ENCODE data around the gene AGMO. TPM values are rescaled to one million over a fixed set of nuclear protein-coding genes. Genes with fewer than 3 reads are reported as not detected.

Gene AGMO
- total RNA-seq, 2 donors from 2014 or later: 0.27 to 13.5 TPM

- no peak for DNase-seq (ENCODE audit: low spot score)
- TF ChIP-seq POLR2AphosphoS5 (IDR thresholded peaks at IDR 0.05): no peak
- TF ChIP-seq POLR2A (IDR thresholded peaks at IDR 0.05): no peak
- TF ChIP-seq CTCF (IDR thresholded peaks at IDR 0.05): no peak
- intact Hi-C loops (cut with DNase I): no loop called here
- 70% methylated on average over 3 of the region's 3 CpGs for WGBS
- Histone ChIP-seq H3K4me3 (no peak overlapping the region), H3K4me1 (replicated peaks) (no peaks in the 10 kb centered on the region), H3K27me3 (replicated peaks; ENCODE audit: insufficient read depth) (no peaks in the 10 kb centered on the region), H3K27ac (no peak overlapping the region), H3K9me3 (no peaks in the 10 kb centered on the region), H3K36me3 (no peaks in the 10 kb centered on the region)
Observed at GRCh38 chr7:15400440-15400839, 161.4 kb downstream of the AGMO start.

- DNase-seq (ENCODE audit: low spot score): no peak
- intact Hi-C loops (cut with DNase I): no loop called here
Observed at GRCh38 chr7:15399441-15399840, 162.4 kb downstream of the AGMO start.

GRCh38 chr7:15397922-15398760 is 163.7 kb downstream of the AGMO start:
- H3K36me3 ChIP-seq: no peaks in the 10 kb centered on the region
- intact Hi-C loops (cut with DNase I): no loop called here
- 87% methylated on average over 9 of the region's 9 CpGs for WGBS

More at GRCh38 chr7:15399441-15399840, 162.4 kb downstream of the AGMO start:
- WGBS: 77% methylated on average over 2 of the region's 2 CpGs
- no peaks in the 10 kb centered on the region for H3K4me1 ChIP-seq (replicated peaks)
- no peak overlapping the region for H3K27ac ChIP-seq
- no peak overlapping the region for H3K4me3 ChIP-seq
- no peaks in the 10 kb centered on the region for H3K9me3 ChIP-seq
- no peaks in the 10 kb centered on the region for H3K27me3 ChIP-seq (replicated peaks; ENCODE audit: insufficient read depth)
- H3K36me3 ChIP-seq: no peaks in the 10 kb centered on the region
- TF ChIP-seq POLR2AphosphoS5 (IDR thresholded peaks at IDR 0.05) (no peak), CTCF (IDR thresholded peaks at IDR 0.05) (no peak), POLR2A (IDR thresholded peaks at IDR 0.05) (no peak)

GRCh38 chr7:15397159-15397550 is 164.7 kb downstream of the AGMO start:
- Histone ChIP-seq H3K27me3 (replicated peaks; ENCODE audit: insufficient read depth) (no peaks in the 10 kb centered on the region), H3K36me3 (no peaks in the 10 kb centered on the region), H3K27ac (no peak overlapping the region), H3K4me3 (no peak overlapping the region), H3K4me1 (replicated peaks) (no peaks in the 10 kb centered on the region), H3K9me3 (no peaks in the 10 kb centered on the region)
- no peak for TF ChIP-seq POLR2AphosphoS5 (IDR thresholded peaks at IDR 0.05)
- no peak for DNase-seq (ENCODE audit: low spot score)
- intact Hi-C loops (cut with DNase I): no loop called here
- WGBS: 96% methylated on average over 43 of the region's 43 CpGs

More at GRCh38 chr7:15397922-15398760, 163.7 kb downstream of the AGMO start:
- no peaks in the 10 kb centered on the region for H3K9me3 ChIP-seq
- no peaks in the 10 kb centered on the region for H3K4me1 ChIP-seq (replicated peaks)
- TF ChIP-seq POLR2AphosphoS5 (IDR thresholded peaks at IDR 0.05): no peak
- TF ChIP-seq CTCF (IDR thresholded peaks at IDR 0.05): no peak
- no peak for TF ChIP-seq POLR2A (IDR thresholded peaks at IDR 0.05)
- H3K27ac ChIP-seq: no peak overlapping the region
- H3K27me3 ChIP-seq (replicated peaks; ENCODE audit: insufficient read depth): no peaks in the 10 kb centered on the region
- no peak overlapping the region for H3K4me3 ChIP-seq
- DNase-seq (ENCODE audit: low spot score): no peak

GRCh38 chr7:15396210-15397158 is 165.3 kb downstream of the AGMO start:
- TF ChIP-seq POLR2AphosphoS5 (IDR thresholded peaks at IDR 0.05) (no peak), POLR2A (IDR thresholded peaks at IDR 0.05) (no peak), CTCF (IDR thresholded peaks at IDR 0.05) (no peak)
- Histone ChIP-seq H3K27me3 (replicated peaks; ENCODE audit: insufficient read depth) (no peaks in the 10 kb centered on the region), H3K27ac (no peak overlapping the region), H3K4me1 (replicated peaks) (no peaks in the 10 kb centered on the region), H3K9me3 (no peaks in the 10 kb centered on the region), H3K36me3 (no peaks in the 10 kb centered on the region), H3K4me3 (no peak overlapping the region)
- intact Hi-C loops (cut with DNase I): no loop called here
- DNase-seq (ENCODE audit: low spot score): no peak
- 86% methylated on average over 24 of the region's 24 CpGs for WGBS

Data from prostate gland (tissue), 2 donors.